Adrenal gland (tissue), 12 donors: ENCODE data around the gene LRIG1. TPM values are rescaled to one million over a fixed set of nuclear protein-coding genes. Genes with fewer than 3 reads are reported as not detected.

Experiments
- DNase-seq, 7 donors: peaks; one replicate each; pipeline ENCODE4 v3.0.0-alpha.2; 2019 to 2020
- H3K27ac ChIP-seq, 5 donors: fragments of 200-600 bp; sonication (generic) in 4 of 5; 1 replicate in 3 of 5; 2 replicates in 2 of 5; pipeline versions ENCODE4 v1.5.1 to v1.8.0; 2016 to 2020; ENCODE audit warnings: mild to moderate bottlenecking in 1 of 5
- H3K27me3 ChIP-seq: fragments of 200-600 bp; 2 replicates; pipeline ENCODE4 v1.8.0; 2021
- H3K36me3 ChIP-seq, 2 donors: fragments of 200-600 bp; replicated peaks in 1 of 2; 1 replicate in 1 of 2; 2 replicates in 1 of 2; pipeline versions ENCODE4 v1.5.1 to v1.8.0; 2018 to 2022
- H3K4me1 ChIP-seq, 2 donors: fragments of 200-600 bp; replicated peaks in 1 of 2; 1 replicate in 1 of 2; 2 replicates in 1 of 2; pipeline versions ENCODE4 v1.5.1 to v1.8.0; 2018 to 2021
- H3K4me3 ChIP-seq, 4 donors: fragments of 200-600 bp; sonication (generic) in 3 of 4; one replicate each; pipeline ENCODE4 v1.5.1; 2016 to 2018
- H3K9me3 ChIP-seq, 3 donors: fragments of 200-600 bp; sonication (generic) in 1 of 3; replicated peaks in 1 of 3; 1 replicate in 2 of 3; 2 replicates in 1 of 3; pipeline versions ENCODE4 v1.5.1 to v1.8.0; 2016 to 2021
- CTCF ChIP-seq, 6 experiments: fragments of 450-650 bp in 4 of 6; fragments of 200-600 bp in 2 of 6; sonication (generic) in 1 of 6; IDR thresholded peaks; 1 replicate in 5 of 6; 2 replicates in 1 of 6; pipeline versions ENCODE4 v1.5.1 to v1.8.0; 2016 to 2021; ENCODE audit warnings: antibody characterized with exemption in 6 of 6, mild to moderate bottlenecking in 2 of 6, moderate library complexity in 1 of 6
- POLR2A ChIP-seq, 2 donors: fragments of 450-650 bp; IDR thresholded peaks; one replicate each; pipeline ENCODE4 v1.6.1; 2017; ENCODE audit warnings: antibody characterized with exemption in 2 of 2, mild to moderate bottlenecking in 2 of 2, moderate library complexity in 1 of 2
- WGBS, 4 donors: extraction: QIAGEN DNeasy Blood & Tissue Kit in 2 of 4; methylation state at CpG; one replicate each; pipeline versions ENCODE4 v1.1.5 to v1.1.7; 2013 to 2017; 5-methylcytosine and 5-hydroxymethylcytosine counted together
- intact Hi-C, 2 donors: fragments of 100-400 bp; cut with DNase I; formaldehyde crosslinking; loops; one replicate each; pipeline versions ENCODE4 v1.14.1 to v1.15.0; 2022 to 2023
- polyA plus RNA-seq, 3 donors: library from polyadenylated mRNA; stranded (reverse); fragments of 200-250 nt in 2 of 3; fragments of 350-450 nt in 1 of 3; fragmentation: Illumina TruSeq in 1 of 3; extraction: RNeasy Lipid Tissue Mini Kit (QIAGEN cat#74804) in 1 of 3; gene quantifications; one replicate each; pipeline ENCODE4 v1.2.3, GENCODE V29; 2013 to 2014
- total RNA-seq, 9 donors: library from RNA; depleted of rRNA in 4 of 9; stranded (reverse); fragments of >200 nt in 4 of 9; fragments of 120-200 nt in 1 of 9; fragmentation: NEBNext Ultra II Directional in 1 of 9; extraction: Animal tissue kit (Norgen Biotek cat#: 25700) in 1 of 9; gene quantifications; one replicate each; pipeline versions ENCODE4 v1.1.0 to v1.2.4, GENCODE V29; 2013 to 2023
- donor health status: healthy with polysubstance abuse.
- donor health status: Bipolar disorder and iron deficiency.
- donor health status: DM: yes; HTN: yes; CAD: no.
- donor health status: DM: no; HTN: no; CAD: no.
- donor health status: DM: no; HTN: no; CAD: no.
- donor health status: DM: yes; HTN: yes; CAD: no.

Gene LRIG1
- total and polyA plus RNA-seq, 12 donors: 1.5 to 13.3 (median 4.7) TPM

DNA sequence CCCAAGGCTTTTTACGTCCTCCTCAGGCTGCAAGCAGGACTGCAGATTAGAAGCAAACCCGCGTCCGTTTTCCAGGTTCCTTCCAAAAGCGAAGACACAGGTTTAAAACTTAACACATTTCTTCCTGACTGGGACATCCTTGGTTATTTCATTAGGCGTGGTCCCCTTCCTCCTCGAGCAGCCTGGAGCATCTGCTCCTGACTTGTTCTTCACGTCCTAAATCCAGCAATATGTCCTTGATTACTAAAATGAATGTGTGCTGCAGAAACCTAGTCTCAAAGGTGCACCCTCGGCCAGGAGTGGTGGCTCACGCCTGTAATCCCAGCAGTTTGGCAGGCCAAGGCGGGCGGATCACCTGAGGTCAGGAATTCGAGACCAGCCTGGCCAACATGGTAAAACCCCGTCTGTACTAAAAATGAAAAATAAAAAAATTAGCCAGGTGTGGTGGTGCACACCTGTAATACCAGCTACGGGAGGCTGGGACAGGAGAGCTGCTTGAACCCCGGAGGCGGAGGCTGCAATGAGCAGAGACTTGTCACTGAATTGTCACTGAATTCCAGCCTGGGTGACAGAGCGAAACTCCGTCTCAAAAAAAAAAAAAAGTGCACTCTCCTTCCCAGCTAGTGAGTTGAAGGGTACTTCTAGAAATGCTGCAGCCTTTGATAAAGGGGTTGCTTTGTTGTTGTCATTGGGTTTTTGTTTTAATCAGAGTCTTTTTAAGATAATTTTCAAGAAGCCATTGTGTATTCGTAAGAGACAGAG lies 842 bp upstream of the LRIG1 start:
- H3K27ac ChIP-seq: no peak overlapping the region
- DNase-seq: no peak
- intact Hi-C loops: loop anchor here in 1 of 2 donors (10.0 kb wide), 1 partner anchor 313 kb away; no protein-coding TSS in a partner anchor

GRCh38 chr3:66499881-66500575 lies 794 bp downstream of the LRIG1 start:
- no peak for TF ChIP-seq POLR2A (IDR thresholded peaks at IDR 0.05)
- TF ChIP-seq CTCF (IDR thresholded peaks at IDR 0.05): no peak
- H3K27me3 ChIP-seq: no peaks in the 10 kb centered on the region
- WGBS, 4 donors: 0 to 3% (median 1%) methylated on average over 16 to 80 of the region's 80 CpGs
- H3K4me3 ChIP-seq: peak overlapping the region; percentile 53 to 94 (median 72)
- intact Hi-C loops: loop anchor here in 1 of 2 donors (10.0 kb wide), 1 partner anchor 315 kb away; no protein-coding TSS in a partner anchor
- DNase-seq: peak; percentile 19 to 56 (median 26)
- peak overlapping the region in 4 of 5 donors; percentile 29 to 83 (median 66) for H3K27ac ChIP-seq
- no peaks in the 10 kb centered on the region for H3K9me3 ChIP-seq
- no peaks in the 10 kb centered on the region for H3K36me3 ChIP-seq
- peaks cover 0 to 12% of the 10 kb centered on the region in 2 donors for H3K4me1 ChIP-seq

More for the DNA sequence above, 842 bp upstream of the LRIG1 start:
- Histone ChIP-seq H3K36me3 (no peaks in the 10 kb centered on the region), H3K4me1 (peaks cover 0 to 12% of the 10 kb centered on the region in 2 donors), H3K27me3 (no peaks in the 10 kb centered on the region), H3K9me3 (no peaks in the 10 kb centered on the region), H3K4me3 (peak overlapping the region in 1 of 4 donors; percentile 89)
- TF ChIP-seq POLR2A (IDR thresholded peaks at IDR 0.05): no peak
- TF ChIP-seq CTCF (IDR thresholded peaks at IDR 0.05): peak in 1 of 6 experiments; percentile 1
- 28 to 32% (median 30%) methylated on average over 20 of the region's 20 CpGs for WGBS, 4 donors

DNA sequence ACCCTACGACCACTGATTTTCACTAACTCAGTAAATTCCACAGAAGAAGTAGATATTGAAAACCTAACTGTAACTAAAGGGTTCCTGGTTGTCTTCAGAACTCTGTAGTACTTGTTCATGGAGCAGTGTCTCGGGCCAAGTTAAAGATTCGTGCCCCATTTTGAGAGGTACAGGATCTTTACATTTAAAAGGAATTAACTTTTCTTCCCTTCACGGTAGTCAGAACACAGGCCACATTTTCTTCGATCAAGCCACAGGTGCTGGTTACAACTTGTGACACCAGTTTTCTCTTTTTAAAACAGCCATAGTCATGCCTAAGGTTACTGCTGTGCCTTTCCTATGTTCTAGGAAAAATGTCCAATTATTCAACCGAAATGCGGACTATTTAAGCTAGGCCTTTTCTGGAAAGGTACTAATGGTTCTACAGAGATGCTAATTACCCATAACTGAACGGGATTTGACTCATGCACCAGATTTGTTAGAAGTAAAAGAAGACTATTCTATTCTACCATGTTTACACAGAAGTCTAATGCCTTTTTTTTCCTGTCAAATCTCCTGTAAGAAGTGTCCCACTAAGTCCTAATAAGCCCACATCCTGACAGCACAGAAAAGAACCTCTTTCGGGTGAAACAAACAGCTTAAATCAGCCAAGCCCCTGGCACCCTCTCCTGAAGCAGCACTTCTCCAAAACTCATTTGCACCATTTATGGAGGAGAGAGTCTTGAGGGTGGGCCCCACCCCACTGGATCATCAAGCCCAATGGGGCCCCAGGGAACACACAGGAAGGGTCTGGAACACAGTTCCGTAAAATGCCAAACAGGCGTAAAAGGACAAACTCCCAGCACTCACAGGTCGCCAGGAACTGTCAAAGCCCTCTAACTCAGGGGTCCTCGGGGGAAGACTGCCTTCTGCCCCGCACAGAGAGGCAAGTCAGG lies 1.9 kb downstream of the LRIG1 start:
- TF ChIP-seq CTCF (IDR thresholded peaks at IDR 0.05) (no peak), POLR2A (IDR thresholded peaks at IDR 0.05) (no peak)
- Histone ChIP-seq H3K27me3 (no peaks in the 10 kb centered on the region), H3K36me3 (no peaks in the 10 kb centered on the region), H3K4me1 (peaks cover 0 to 12% of the 10 kb centered on the region in 2 donors), H3K4me3 (peak overlapping the region in 2 of 4 donors; percentile 53 to 89), H3K27ac (no peak overlapping the region), H3K9me3 (no peaks in the 10 kb centered on the region)
- intact Hi-C loops: no loop called here
- no peak for DNase-seq
- 58 to 68% (median 59%) methylated on average over 14 of the region's 14 CpGs for WGBS, 4 donors
